ENCODE measurements around the gene PHLDA2. TPM values are rescaled to one million over a fixed set of nuclear protein-coding genes. Genes with fewer than 3 reads are reported as not detected.

Gene PHLDA2
- total and polyA plus RNA-seq, 9 of the 15 experiments (the other 6 are each of a cell fraction or from before 2014, with no cell fraction given): 0.43 to 42.4 (median 4.7) TPM

- TF ChIP-seq STAT6 (CRISPR knock-in tag; IDR thresholded peaks at IDR 0.05) (peak; percentile 59; the same call in 1 of the 2 replicates), E2F6 (IDR thresholded peaks at IDR 0.05; ENCODE audit: borderline replicate concordance in 1 of 2, extremely low read depth in 1 of 2, insufficient read depth in 1 of 2, insufficient read length in 1 of 2, low read depth in 1 of 2, low read length in 1 of 2, poor library complexity in 1 of 2, severe bottlenecking in 1 of 2) (peak; percentile 91 to 98), UBTF (IDR thresholded peaks at IDR 0.05; ENCODE audit: borderline replicate concordance in 1 of 2, low read depth in 2 of 2, low read length in 2 of 2) (peak; percentile 70 to 79; a peak in 1 of 4 replicates), HMGN3 (IDR thresholded peaks at IDR 0.05; ENCODE audit: borderline replicate concordance, extremely low read depth, insufficient read length, low read depth, low read length) (peak; percentile 0), ZNF717 (CRISPR knock-in tag; IDR thresholded peaks at IDR 0.05) (no peak), MED1 (CRISPR knock-in tag; IDR thresholded peaks at IDR 0.05; ENCODE audit: borderline replicate concordance) (no peak), BCL6 (CRISPR knock-in tag; IDR thresholded peaks at IDR 0.05) (no peak), LCOR (CRISPR knock-in tag; IDR thresholded peaks at IDR 0.05) (no peak), THRAP3 (IDR thresholded peaks at IDR 0.05; ENCODE audit: borderline replicate concordance) (no peak), PRDM10 (IDR thresholded peaks at IDR 0.05; ENCODE audit: partially characterized antibody) (peak; percentile 75), FIP1L1 (IDR thresholded peaks at IDR 0.05; ENCODE audit: low read depth, low read length, poor library complexity, severe bottlenecking) (peak; percentile 70), FUS (optimal IDR thresholded peaks at IDR 0.05; ENCODE audit: low read depth, low read length) (no peak)
Measured at GRCh38 chr11:2928605-2929530, at the start of gene PHLDA2 (continued).

All from K562 (cell line).